A549 (cell line): ENCODE measurements around the gene C11orf58. TPM values are rescaled to one million over a fixed set of nuclear protein-coding genes. Genes with fewer than 3 reads are reported as not detected.

Experiments
- ATAC-seq, 2 experiments: fragments of 200-7000 bp in 1 of 2; fragments of >200 bp in 1 of 2; cut with Nextera tagmentation in 1 of 2; cut with Tn5 transposase in 1 of 2; 3 replicates each; pipeline versions ENCODE4 v1.8.0 to v1.9.1; 2018 to 2020; ENCODE audit warnings: mild to moderate bottlenecking in 1 of 2, moderate library complexity in 1 of 2
- CTCF ChIA-PET: fragments of 300-600 bp; sonication (Branson Sonifier 250); formaldehyde crosslinking; extraction: SDS; loops from one replicate; lab custom pipeline; 2021; ENCODE audit warnings: antibody characterized with exemption, inconsistent platforms; lab: Yijun Ruan, JAX
- POLR2A ChIA-PET: fragments of 350-600 bp; formaldehyde crosslinking; extraction: SDS; loops from one replicate; lab custom pipeline; 2021; ENCODE audit warnings: antibody characterized with exemption, inconsistent platforms; lab: Yijun Ruan, JAX
- DNase-seq, 2 experiments: peaks; one replicate each; pipeline versions ENCODE4 v3.0.0 to v3.0.0-alpha.2; 2011 to 2016; ENCODE audit warnings: low read depth in 1 of 2, low spot score in 1 of 2
- FAIRE-seq: peaks from 2 replicates; lab custom pipeline; 2011; peaks lifted over from hg19 to GRCh38; lab: Jason Lieb, UNC
- H3K27ac ChIP-seq, 2 experiments: fragments of >200 bp; sonication (Bioruptor Twin); formaldehyde crosslinking; 3 replicates each; pipeline ENCODE4 v1.5.1; 2016 to 2017
- H3K4me1 ChIP-seq: fragments of >200 bp; sonication (Bioruptor Twin); formaldehyde crosslinking; 3 replicates; pipeline ENCODE4 v1.6.1; 2016
- H3K4me2 ChIP-seq: fragments of >200 bp; sonication (Bioruptor Twin); formaldehyde crosslinking; 3 replicates; pipeline ENCODE4 v1.6.1; 2016
- H3K4me3 ChIP-seq: fragments of >200 bp; sonication (Bioruptor Twin); formaldehyde crosslinking; 3 replicates; pipeline ENCODE4 v1.5.1; 2016
- H3K9me3 ChIP-seq: fragments of >200 bp; sonication (Bioruptor Twin); formaldehyde crosslinking; 3 replicates; pipeline ENCODE4 v1.6.1; 2016
- CBX2 ChIP-seq: fragments of 200-600 bp; sonication (generic); IDR thresholded peaks from 2 replicates; pipeline ENCODE4 v1.6.1; 2016; ENCODE audit warnings: low read depth, mild to moderate bottlenecking, borderline replicate concordance
- CEBPB ChIP-seq, 2 experiments: fragments of >200 bp in 1 of 2; sonication (Bioruptor Twin) in 1 of 2; formaldehyde crosslinking in 1 of 2; IDR thresholded peaks; 2 replicates each; pipeline ENCODE4 v1.6.1; 2012 to 2016
- EP300 ChIP-seq, 2 experiments: fragments of >200 bp; sonication (Bioruptor Twin); formaldehyde crosslinking; IDR thresholded peaks; 2 replicates in 1 of 2; 3 replicates in 1 of 2; pipeline ENCODE4 v1.6.1; 2016 to 2017
- GATA3 ChIP-seq: IDR thresholded peaks from 2 replicates; pipeline ENCODE4 v1.6.1; 2012; ENCODE audit warnings: borderline replicate concordance
- HDAC2 ChIP-seq: fragments of 200-600 bp; sonication (generic); IDR thresholded peaks from 2 replicates; pipeline ENCODE4 v1.6.1; 2016
- HOXB13 ChIP-seq: fragments of 250-450 bp; sonication (Bioruptor Pico); IDR thresholded peaks from 2 replicates; pipeline ENCODE4 v1.5.0; 2020; ENCODE audit warnings: low read depth, mild to moderate bottlenecking, moderate library complexity
- HOXB5 ChIP-seq: fragments of 250-450 bp; sonication (Bioruptor Pico); IDR thresholded peaks from 2 replicates; pipeline ENCODE4 v1.5.0; 2020; ENCODE audit warnings: mild to moderate bottlenecking, moderate library complexity
- KDM5A ChIP-seq: fragments of 200-600 bp; sonication (generic); IDR thresholded peaks from 2 replicates; pipeline ENCODE4 v1.6.1; 2016; ENCODE audit warnings: antibody characterized with exemption, mild to moderate bottlenecking
- MAFK ChIP-seq: fragments of 450-650 bp; IDR thresholded peaks from 2 replicates; pipeline ENCODE4 v1.6.1; 2014; ENCODE audit not compliant: partially characterized antibody
- MAZ ChIP-seq: fragments of 150-350 bp; IDR thresholded peaks from 2 replicates; pipeline ENCODE4 v1.6.1; 2014; ENCODE audit warnings: antibody characterized with exemption, low read depth, low read length, borderline replicate concordance
- PHF8 ChIP-seq: fragments of 200-600 bp; sonication (generic); IDR thresholded peaks from 2 replicates; pipeline ENCODE4 v1.6.1; 2016; ENCODE audit warnings: low read depth, mild to moderate bottlenecking, antibody characterized with exemption, moderate library complexity, borderline replicate concordance
- POLR2AphosphoS2 ChIP-seq: conservative IDR thresholded peaks from 2 replicates; pipeline ENCODE4 v1.6.1; 2012; ENCODE audit warnings: low read length, improper control_type of control experiment, inconsistent platforms
- RAD21 ChIP-seq, 2 experiments: fragments of >200 bp in 1 of 2; sonication (Bioruptor Twin) in 1 of 2; formaldehyde crosslinking in 1 of 2; IDR thresholded peaks in 1 of 2; conservative IDR thresholded peaks in 1 of 2; 2 replicates in 1 of 2; 3 replicates in 1 of 2; pipeline ENCODE4 v1.6.1; 2012 to 2018; ENCODE audit warnings: inconsistent platforms in 1 of 2
- RARB ChIP-seq: fragments of 250-450 bp; sonication (Bioruptor Pico); IDR thresholded peaks from 2 replicates; pipeline ENCODE4 v1.8.0; 2021; ENCODE audit warnings: mild to moderate bottlenecking, moderate library complexity
- TP53 ChIP-seq: fragments of 250-450 bp; sonication (Bioruptor Pico); IDR thresholded peaks from 2 replicates; pipeline ENCODE4 v1.5.0; 2021; ENCODE audit warnings: mild to moderate bottlenecking, moderate library complexity
- ZFP36 ChIP-seq: fragments of 450-650 bp; IDR thresholded peaks from 2 replicates; pipeline ENCODE4 v1.6.1; 2014; ENCODE audit warnings: borderline replicate concordance; ENCODE audit not compliant: partially characterized antibody
- ZNF302 ChIP-seq: fragments of 250-450 bp; sonication (Bioruptor Pico); IDR thresholded peaks from 2 replicates; pipeline ENCODE4 v1.9.0; 2021; ENCODE audit warnings: inconsistent platforms, mild to moderate bottlenecking, moderate library complexity
- WGBS: methylation state at CpG from one replicate; pipeline ENCODE4 v1.1.6; 2017; ENCODE audit errors: missing lambda C conversion rate; 5-methylcytosine and 5-hydroxymethylcytosine counted together
- polyA plus RNA-seq, 4 experiments: library from polyadenylated mRNA; depleted of rRNA in 3 of 4; stranded (reverse); fragments of >200 nt; fragmentation: RNase III in 1 of 4; extraction: RNeasy Plus Mini Kit Qiagen cat#74134 plus additional on column Dnase treatment in 1 of 4; gene quantifications; 2 replicates in 3 of 4; 3 replicates in 1 of 4; pipeline ENCODE4 v1.2.3, GENCODE V29; 2011 to 2017
- TF ChIP-seq, protein P1 (sequence below): fragments of 150-350 bp; IDR thresholded peaks from 2 replicates; pipeline ENCODE4 v1.6.1; 2014; ENCODE audit warnings: low read depth, mild to moderate bottlenecking, low read length
- TF ChIP-seq, protein P2 (sequence below): IDR thresholded peaks from 2 replicates; pipeline ENCODE4 v1.6.1; 2012

C11orf58 gene
- polyA plus RNA-seq, 2 of the 4 experiments (the other 2 are of a cell fraction) = 342 to 467 TPM

DNA sequence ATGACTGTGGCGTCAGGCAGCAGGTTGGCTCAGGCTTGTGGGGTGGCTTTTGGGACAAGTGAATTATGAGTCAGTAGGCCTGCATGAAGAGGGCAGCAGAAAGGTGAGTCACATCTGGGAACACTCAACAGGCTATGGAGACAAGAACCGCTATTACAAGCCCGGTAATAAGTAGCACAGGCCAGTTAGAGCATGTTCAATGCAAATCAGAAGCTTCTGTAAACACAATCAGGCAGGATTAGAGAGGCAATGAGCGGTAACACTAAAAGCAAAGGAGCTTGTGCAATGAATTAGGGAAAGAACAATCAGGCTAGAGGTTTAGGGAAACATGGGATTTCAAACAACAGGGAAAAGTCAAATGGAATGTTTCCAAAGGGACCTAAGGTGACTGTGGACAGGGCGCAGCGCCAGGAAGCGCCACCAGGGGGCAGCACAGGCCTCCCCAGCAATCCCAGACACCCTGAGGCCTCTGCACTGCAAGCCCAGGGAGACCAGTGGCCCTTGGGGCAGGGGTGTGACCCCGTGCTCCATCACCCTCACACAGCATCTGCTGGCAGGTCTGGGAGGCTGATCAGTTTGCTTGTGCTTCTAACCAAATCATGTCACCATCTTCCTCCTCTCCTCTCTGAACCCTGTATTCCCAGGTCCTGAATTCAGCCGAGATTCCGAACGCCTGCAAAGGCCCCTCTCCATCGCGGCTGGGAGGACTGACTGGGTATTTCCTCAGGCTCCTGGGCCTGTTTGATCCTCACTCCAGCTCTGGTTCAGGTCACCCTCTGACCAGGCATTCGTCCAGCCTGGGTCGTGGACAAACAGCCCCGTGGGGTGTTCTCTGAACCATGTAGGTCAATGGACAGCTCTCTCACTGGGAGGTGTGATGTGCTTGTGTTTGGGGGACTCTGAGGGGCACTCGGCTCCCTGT lies 50.0 kb downstream of the C11orf58 start (continued):
- TF ChIP-seq, protein P1, sequence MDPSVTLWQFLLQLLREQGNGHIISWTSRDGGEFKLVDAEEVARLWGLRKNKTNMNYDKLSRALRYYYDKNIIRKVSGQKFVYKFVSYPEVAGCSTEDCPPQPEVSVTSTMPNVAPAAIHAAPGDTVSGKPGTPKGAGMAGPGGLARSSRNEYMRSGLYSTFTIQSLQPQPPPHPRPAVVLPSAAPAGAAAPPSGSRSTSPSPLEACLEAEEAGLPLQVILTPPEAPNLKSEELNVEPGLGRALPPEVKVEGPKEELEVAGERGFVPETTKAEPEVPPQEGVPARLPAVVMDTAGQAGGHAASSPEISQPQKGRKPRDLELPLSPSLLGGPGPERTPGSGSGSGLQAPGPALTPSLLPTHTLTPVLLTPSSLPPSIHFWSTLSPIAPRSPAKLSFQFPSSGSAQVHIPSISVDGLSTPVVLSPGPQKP = no peak

DNA sequence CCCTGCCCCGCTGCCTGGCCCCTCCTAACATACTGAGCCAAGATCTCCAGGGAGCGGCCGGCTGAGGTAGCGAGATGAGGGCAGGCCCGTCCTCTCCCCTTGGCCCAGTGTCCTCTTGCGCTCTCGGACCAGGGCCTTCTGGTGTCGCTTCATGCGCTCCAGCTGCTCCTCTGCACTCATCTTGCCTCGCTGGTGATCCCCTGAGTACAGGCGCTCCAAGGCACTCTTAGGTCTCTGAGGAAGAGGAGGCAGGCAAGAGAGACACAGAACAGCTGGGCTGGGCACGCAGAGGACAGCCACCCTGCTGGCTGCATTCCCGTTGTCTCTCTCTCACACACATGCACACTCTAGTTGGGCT lies 50.6 kb downstream of the C11orf58 start:
- TF ChIP-seq KDM5A (no peak), HDAC2 (no peak), ZFP36 (no peak), MAFK (no peak), PHF8 (no peak), MAZ (no peak), ZNF302 (CRISPR knock-in tag) (no peak), CEBPB (IDR thresholded peaks at IDR 0.05) (no peak), POLR2AphosphoS2 (no peak), GATA3 (no peak), RAD21 (conservative IDR thresholded peaks at IDR 0.05 in 1 of 2, IDR thresholded peaks at IDR 0.05 in 1 of 2) (no peak), RARB (CRISPR knock-in tag) (no peak)
- no peak for DNase-seq
- no peak overlapping the region for H3K4me2 ChIP-seq
- POLR2A ChIA-PET = no interaction called here
- no peaks in the 10 kb centered on the region for H3K9me3 ChIP-seq
- H3K4me1 ChIP-seq = peaks cover 34% of the 10 kb centered on the region
- H3K4me3 ChIP-seq = no peak overlapping the region
- CTCF ChIA-PET = interaction anchor here (0.8 to 7.9 kb wide), 22 partner anchors 8 to 379 kb away, joined by 3 to 94 read pairs (median 4); no protein-coding TSS in a partner anchor
- FAIRE-seq = no peak
- no peak for ATAC-seq
- H3K27ac ChIP-seq = peak overlapping the region in 1 of 2 experiments; percentile 51; a peak in 2 of 6 replicates
- WGBS = 85% methylated on average over 13 of the region's 13 CpGs

DNA sequence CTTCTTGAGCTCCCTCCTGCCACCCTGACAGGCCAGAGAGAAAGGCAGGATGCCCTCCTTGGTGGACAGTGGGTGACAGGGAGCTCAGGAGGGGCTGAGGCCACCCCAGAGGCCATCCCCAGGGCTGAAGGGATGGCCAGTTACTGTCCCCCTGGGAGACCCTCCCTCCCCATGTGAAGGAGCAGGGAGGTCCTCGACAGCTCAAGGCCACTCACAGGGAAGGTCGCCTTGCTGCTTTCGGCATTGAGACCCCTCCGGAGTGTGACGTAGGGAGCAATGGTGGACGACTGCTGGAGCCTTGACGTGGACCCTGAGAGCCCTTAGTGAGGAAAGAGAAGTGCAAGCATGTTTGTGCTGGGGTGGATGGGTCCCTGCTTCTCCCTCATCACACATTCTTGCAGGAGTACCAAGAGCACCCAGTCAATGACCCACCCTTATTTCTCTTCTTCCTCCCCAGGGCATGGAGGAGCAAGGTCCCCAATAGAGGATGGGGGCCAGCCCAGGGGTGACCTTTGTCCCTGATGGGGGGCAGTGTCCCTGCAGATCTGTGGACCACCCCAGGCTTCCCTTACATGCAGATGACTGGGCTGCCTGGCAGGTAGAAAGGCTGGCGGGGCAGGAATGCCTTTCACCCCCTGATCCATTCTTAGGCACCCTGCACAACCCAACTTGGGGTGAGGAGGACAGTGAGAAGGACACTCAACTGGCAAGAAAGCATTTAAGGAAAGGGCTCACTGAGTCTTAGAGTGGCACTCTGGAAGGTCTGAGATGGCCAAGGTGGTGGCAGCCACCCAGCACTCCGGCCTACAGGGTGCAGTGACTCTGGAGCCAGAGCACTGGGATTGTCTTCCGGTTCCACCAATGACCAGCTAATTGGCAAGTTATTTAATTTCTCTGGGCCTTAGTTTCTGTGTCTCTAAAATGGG lies 51.4 kb downstream of the C11orf58 start:
- Histone ChIP-seq H3K27ac (peak overlapping the region in 1 of 2 experiments; percentile 82; a peak in 3 of 6 replicates), H3K4me1 (peaks cover 34% of the 10 kb centered on the region), H3K4me3 (no peak overlapping the region), H3K9me3 (no peaks in the 10 kb centered on the region), H3K4me2 (no peak overlapping the region)
- ChIA-PET POLR2A (no interaction called here), CTCF (interaction anchor here (0.8 to 7.9 kb wide), 18 partner anchors 8 to 379 kb away, joined by 3 to 94 read pairs (median 6); no protein-coding TSS in a partner anchor)
- no peak for TF ChIP-seq TP53 (CRISPR knock-in tag)
- TF ChIP-seq CBX2 = no peak
- no peak for TF ChIP-seq CEBPB (IDR thresholded peaks at IDR 0.05)
- TF ChIP-seq, protein P2, sequence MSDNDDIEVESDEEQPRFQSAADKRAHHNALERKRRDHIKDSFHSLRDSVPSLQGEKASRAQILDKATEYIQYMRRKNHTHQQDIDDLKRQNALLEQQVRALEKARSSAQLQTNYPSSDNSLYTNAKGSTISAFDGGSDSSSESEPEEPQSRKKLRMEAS = no peak
- TF ChIP-seq EP300 (IDR thresholded peaks at IDR 0.05) = no peak
- no peak for TF ChIP-seq MAFK
- no peak for TF ChIP-seq HOXB13 (CRISPR knock-in tag)
- TF ChIP-seq HOXB5 (CRISPR knock-in tag) = no peak
- WGBS = 93% methylated on average over 10 of the region's 10 CpGs
- ATAC-seq (no peak), DNase-seq (no peak), FAIRE-seq (no peak)
